Neural cell (in vitro differentiated cells): ENCODE data around the gene ABI3BP. TPM values are rescaled to one million over a fixed set of nuclear protein-coding genes. Genes with fewer than 3 reads are reported as not detected.

Source experiments
- H2AFZ ChIP-seq: fragments of 200-600, 300-800 bp; sonication (generic), shearing (Covaris generic); 2 replicates; pipeline ENCODE4 v1.6.0; 2014; ENCODE audit warnings: low read depth, mild to moderate bottlenecking, antibody characterized with exemption, low read length, moderate library complexity
- H3F3A ChIP-seq: fragments of 200-600 bp; shearing (Covaris generic); 2 replicates; pipeline ENCODE4 v1.6.1; 2016; ENCODE audit warnings: mild to moderate bottlenecking, moderate library complexity, mixed read lengths, antibody characterized with exemption, low read length; ENCODE audit not compliant: insufficient read depth, poor library complexity, severe bottlenecking
- H3K27ac ChIP-seq: fragments of 200-600, 300-800 bp; sonication (generic), shearing (Covaris generic); 2 replicates; pipeline ENCODE4 v1.5.1; 2014; ENCODE audit warnings: mild to moderate bottlenecking, low read length, moderate library complexity
- H3K27me3 ChIP-seq: fragments of 300-800, 200-600 bp; sonication (generic), shearing (Covaris generic); 2 replicates; pipeline ENCODE4 v1.6.0; 2014; ENCODE audit warnings: mild to moderate bottlenecking, low read depth, low read length, moderate library complexity; ENCODE audit not compliant: insufficient read depth
- H3K36me3 ChIP-seq: fragments of 300-800, 200-600 bp; sonication (generic), shearing (Covaris generic); 2 replicates; pipeline ENCODE4 v1.5.1; 2014; ENCODE audit warnings: mild to moderate bottlenecking, antibody characterized with exemption, low read length, moderate library complexity; ENCODE audit not compliant: insufficient read depth
- H3K4me2 ChIP-seq: fragments of 300-800, 200-600 bp; sonication (generic), shearing (Covaris generic); 2 replicates; pipeline ENCODE4 v1.6.0; 2014; ENCODE audit warnings: mild to moderate bottlenecking, low read length
- H3K4me3 ChIP-seq: fragments of 300-800, 200-600 bp; sonication (generic), shearing (Covaris generic); 2 replicates; pipeline ENCODE4 v1.5.1; 2014; ENCODE audit warnings: mild to moderate bottlenecking, low read length, moderate library complexity
- H3K79me2 ChIP-seq: fragments of 200-600 bp; shearing (Covaris generic); replicated peaks from 2 replicates; pipeline ENCODE4 v1.6.0; 2014; ENCODE audit warnings: mild to moderate bottlenecking, low read length, moderate library complexity; ENCODE audit not compliant: insufficient read depth
- H3K9ac ChIP-seq: fragments of 300-800, 200-600 bp; sonication (generic), shearing (Covaris generic); 2 replicates; pipeline ENCODE4 v1.6.1; 2016; ENCODE audit warnings: mild to moderate bottlenecking, low read length, mixed read lengths
- H3K9me2 ChIP-seq: fragments of 200-600 bp; shearing (Covaris generic); 2 replicates; pipeline ENCODE4 v1.6.1; 2016; ENCODE audit warnings: mild to moderate bottlenecking, low read length, mixed read lengths; ENCODE audit not compliant: insufficient read depth
- H3K9me3 ChIP-seq: fragments of 200-600, 300-800 bp; sonication (generic), shearing (Covaris generic); 2 replicates; pipeline ENCODE4 v1.6.1; 2016; ENCODE audit warnings: mild to moderate bottlenecking, mixed run types, low read length, moderate library complexity, mixed read lengths
- H4K20me1 ChIP-seq: fragments of 200-600 bp; shearing (Covaris generic); 2 replicates; pipeline ENCODE4 v1.6.1; 2016; ENCODE audit warnings: mild to moderate bottlenecking, mixed run types; ENCODE audit not compliant: insufficient read depth
- EP300 ChIP-seq: fragments of 450-650 bp; conservative IDR thresholded peaks from 2 replicates; pipeline ENCODE4 v1.6.1; 2014; ENCODE audit warnings: antibody characterized with exemption, mild to moderate bottlenecking, moderate library complexity; ENCODE audit not compliant: poor library complexity, severe bottlenecking
- EZH2 ChIP-seq: fragments of 200-600, 300-800 bp; shearing (Covaris generic), sonication (generic); IDR thresholded peaks from 2 replicates; pipeline ENCODE4 v1.6.1; 2014; ENCODE audit warnings: antibody characterized with exemption, low read length, borderline replicate concordance, mild to moderate bottlenecking; ENCODE audit not compliant: insufficient read depth, poor library complexity, severe bottlenecking
- MXI1 ChIP-seq: fragments of 450-650 bp; conservative IDR thresholded peaks from 2 replicates; pipeline ENCODE4 v1.6.1; 2014; ENCODE audit warnings: antibody characterized with exemption, mild to moderate bottlenecking; ENCODE audit not compliant: poor library complexity, severe bottlenecking
- POLR2AphosphoS5 ChIP-seq: IDR thresholded peaks from 2 replicates; pipeline ENCODE4 v1.6.1; 2012
- RAD21 ChIP-seq: fragments of 450-650 bp; conservative IDR thresholded peaks from 2 replicates; pipeline ENCODE4 v1.6.1; 2014; ENCODE audit warnings: antibody characterized with exemption, mild to moderate bottlenecking, moderate library complexity
- REST ChIP-seq: IDR thresholded peaks from 2 replicates; pipeline ENCODE4 v1.6.1; 2012; ENCODE audit warnings: borderline replicate concordance
- SMC3 ChIP-seq: fragments of 450-650 bp; conservative IDR thresholded peaks from 2 replicates; pipeline ENCODE4 v1.6.1; 2014; ENCODE audit warnings: antibody characterized with exemption, mild to moderate bottlenecking, moderate library complexity; ENCODE audit not compliant: poor library complexity
- TAF1 ChIP-seq: IDR thresholded peaks from 2 replicates; pipeline ENCODE4 v1.6.1; 2012; ENCODE audit warnings: low read depth
- polyA plus RNA-seq: library from polyadenylated mRNA; depleted of rRNA; stranded (reverse); fragments of >200 nt; gene quantifications from 2 replicates; pipeline ENCODE4 v1.2.3, GENCODE V29; 2014
- TF ChIP-seq, protein P1 (sequence below): fragments of 450-650 bp; IDR thresholded peaks from 2 replicates; pipeline ENCODE4 v1.5.1; 2014; ENCODE audit warnings: antibody characterized with exemption, mild to moderate bottlenecking, moderate library complexity; ENCODE audit not compliant: poor library complexity, severe bottlenecking

Gene ABI3BP
- polyA plus RNA-seq, 1 donor from 2014 or later, result not detected

DNA sequence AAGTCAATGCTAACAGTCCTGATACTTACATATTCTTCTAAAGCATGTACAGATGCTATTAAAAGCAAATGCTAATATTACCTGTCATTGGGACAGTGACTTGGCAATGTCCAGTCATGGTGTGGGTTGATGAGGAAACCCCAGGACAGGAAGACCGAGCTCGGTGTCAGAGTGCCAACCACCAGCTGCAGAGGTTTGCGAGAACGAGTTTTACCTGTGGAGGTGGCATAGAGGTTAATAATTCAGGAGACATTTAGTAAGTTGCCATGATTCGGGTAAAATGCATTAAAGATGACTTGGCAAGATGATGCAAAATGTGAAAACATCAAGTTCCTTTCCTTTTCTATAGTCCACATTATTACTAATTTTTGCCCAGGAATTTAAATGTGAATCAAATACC lies 94.5 kb downstream of the ABI3BP start:
- Histone ChIP-seq H3K9me3 (no peaks in the 10 kb centered on the region), H4K20me1 (no peaks in the 10 kb centered on the region), H3K36me3 (no peaks in the 10 kb centered on the region), H3K9ac (no peak overlapping the region), H3K9me2 (no peaks in the 10 kb centered on the region), H3K4me2 (no peak overlapping the region), H3F3A (no peaks in the 10 kb centered on the region), H2AFZ (no peak overlapping the region), H3K27me3 (no peaks in the 10 kb centered on the region), H3K27ac (no peak overlapping the region), H3K79me2 (no peaks in the 10 kb centered on the region), H3K4me3 (no peak overlapping the region)
- TF ChIP-seq RAD21, result no peak
- no peak for TF ChIP-seq EP300
- TF ChIP-seq SMC3, result no peak
- TF ChIP-seq EZH2, result no peak
- no peak for TF ChIP-seq MXI1
- no peak for TF ChIP-seq POLR2AphosphoS5
- TF ChIP-seq, protein P1, sequence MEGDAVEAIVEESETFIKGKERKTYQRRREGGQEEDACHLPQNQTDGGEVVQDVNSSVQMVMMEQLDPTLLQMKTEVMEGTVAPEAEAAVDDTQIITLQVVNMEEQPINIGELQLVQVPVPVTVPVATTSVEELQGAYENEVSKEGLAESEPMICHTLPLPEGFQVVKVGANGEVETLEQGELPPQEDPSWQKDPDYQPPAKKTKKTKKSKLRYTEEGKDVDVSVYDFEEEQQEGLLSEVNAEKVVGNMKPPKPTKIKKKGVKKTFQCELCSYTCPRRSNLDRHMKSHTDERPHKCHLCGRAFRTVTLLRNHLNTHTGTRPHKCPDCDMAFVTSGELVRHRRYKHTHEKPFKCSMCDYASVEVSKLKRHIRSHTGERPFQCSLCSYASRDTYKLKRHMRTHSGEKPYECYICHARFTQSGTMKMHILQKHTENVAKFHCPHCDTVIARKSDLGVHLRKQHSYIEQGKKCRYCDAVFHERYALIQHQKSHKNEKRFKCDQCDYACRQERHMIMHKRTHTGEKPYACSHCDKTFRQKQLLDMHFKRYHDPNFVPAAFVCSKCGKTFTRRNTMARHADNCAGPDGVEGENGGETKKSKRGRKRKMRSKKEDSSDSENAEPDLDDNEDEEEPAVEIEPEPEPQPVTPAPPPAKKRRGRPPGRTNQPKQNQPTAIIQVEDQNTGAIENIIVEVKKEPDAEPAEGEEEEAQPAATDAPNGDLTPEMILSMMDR, result no peak
- TF ChIP-seq TAF1, result no peak

DNA sequence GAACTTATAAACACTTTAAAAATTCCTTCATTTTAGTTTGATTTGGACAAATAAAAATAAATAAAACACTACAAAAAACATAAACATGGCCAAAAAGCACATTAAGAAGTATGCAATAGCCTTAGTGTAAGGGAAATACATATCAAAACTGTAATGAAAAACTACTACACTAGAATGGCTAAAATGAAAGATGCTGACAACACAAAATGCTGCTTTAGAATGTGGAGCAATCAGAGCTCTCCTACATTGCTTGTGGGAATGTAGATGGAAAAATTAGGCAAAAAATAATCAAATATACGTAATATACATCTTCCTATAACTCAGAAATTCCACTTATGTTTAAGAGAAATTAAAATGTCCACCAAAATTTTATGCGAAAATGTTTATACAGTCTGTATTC lies 96.2 kb downstream of the ABI3BP start:
- H3K4me2 ChIP-seq, result no peak overlapping the region

More for the DNA sequence above, 96.2 kb downstream of the ABI3BP start:
- Histone ChIP-seq H3K36me3 (no peaks in the 10 kb centered on the region), H3K27me3 (no peaks in the 10 kb centered on the region), H3K9ac (no peak overlapping the region), H3K27ac (no peak overlapping the region), H3K9me3 (no peaks in the 10 kb centered on the region), H3F3A (no peaks in the 10 kb centered on the region), H4K20me1 (no peaks in the 10 kb centered on the region), H3K9me2 (no peaks in the 10 kb centered on the region), H3K79me2 (no peaks in the 10 kb centered on the region), H2AFZ (no peak overlapping the region), H3K4me3 (no peak overlapping the region)
- TF ChIP-seq, protein P1, result no peak
- TF ChIP-seq RAD21 (no peak), MXI1 (no peak), POLR2AphosphoS5 (no peak), TAF1 (no peak), EZH2 (no peak), SMC3 (no peak), REST (no peak), EP300 (no peak)
